Neural progenitor cell (in vitro differentiated cells): ENCODE data around the gene EHMT1.

Experiments used
- EZH2 ChIP-seq: fragments of 200-600 bp; sonication (generic); IDR thresholded peaks from 2 replicates; pipeline ENCODE4 v1.6.1; 2017; ENCODE audit warnings: antibody characterized with exemption, mild to moderate bottlenecking, moderate library complexity
- EZH2phosphoT487 ChIP-seq: fragments of 200-600 bp; sonication (generic); IDR thresholded peaks from 2 replicates; pipeline ENCODE4 v1.6.1; 2017; ENCODE audit warnings: antibody characterized with exemption
- TF ChIP-seq, protein P1 (sequence below): fragments of 200-600 bp; sonication (generic); IDR thresholded peaks from 2 replicates; pipeline ENCODE4 v1.5.1; 2017; ENCODE audit warnings: antibody characterized with exemption, mild to moderate bottlenecking

DNA sequence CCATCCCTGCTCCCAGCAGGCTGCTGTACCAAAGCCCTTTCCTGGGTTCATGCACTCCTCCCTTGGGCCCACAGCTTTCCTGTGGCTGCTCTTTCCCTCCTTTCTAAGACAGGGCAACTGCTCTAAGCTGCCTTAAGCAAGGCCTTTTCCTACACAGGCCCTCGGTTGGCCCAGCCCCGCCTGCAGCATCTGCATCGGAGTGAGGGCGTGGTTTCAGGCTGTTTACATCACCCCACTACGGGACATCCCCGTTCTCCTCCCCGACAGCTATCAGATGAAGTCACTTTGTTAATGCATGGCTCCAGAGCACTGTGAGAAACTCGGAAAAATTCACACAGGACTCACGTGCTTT is 43.5 kb upstream of the EHMT1 start:
- TF ChIP-seq, protein P1, sequence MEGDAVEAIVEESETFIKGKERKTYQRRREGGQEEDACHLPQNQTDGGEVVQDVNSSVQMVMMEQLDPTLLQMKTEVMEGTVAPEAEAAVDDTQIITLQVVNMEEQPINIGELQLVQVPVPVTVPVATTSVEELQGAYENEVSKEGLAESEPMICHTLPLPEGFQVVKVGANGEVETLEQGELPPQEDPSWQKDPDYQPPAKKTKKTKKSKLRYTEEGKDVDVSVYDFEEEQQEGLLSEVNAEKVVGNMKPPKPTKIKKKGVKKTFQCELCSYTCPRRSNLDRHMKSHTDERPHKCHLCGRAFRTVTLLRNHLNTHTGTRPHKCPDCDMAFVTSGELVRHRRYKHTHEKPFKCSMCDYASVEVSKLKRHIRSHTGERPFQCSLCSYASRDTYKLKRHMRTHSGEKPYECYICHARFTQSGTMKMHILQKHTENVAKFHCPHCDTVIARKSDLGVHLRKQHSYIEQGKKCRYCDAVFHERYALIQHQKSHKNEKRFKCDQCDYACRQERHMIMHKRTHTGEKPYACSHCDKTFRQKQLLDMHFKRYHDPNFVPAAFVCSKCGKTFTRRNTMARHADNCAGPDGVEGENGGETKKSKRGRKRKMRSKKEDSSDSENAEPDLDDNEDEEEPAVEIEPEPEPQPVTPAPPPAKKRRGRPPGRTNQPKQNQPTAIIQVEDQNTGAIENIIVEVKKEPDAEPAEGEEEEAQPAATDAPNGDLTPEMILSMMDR = no peak
- TF ChIP-seq EZH2phosphoT487 (no peak), EZH2 (no peak)
